Right atrium auricular region (tissue), 2 donors: ENCODE measurements around the gene SIGLEC6. TPM values are rescaled to one million over a fixed set of nuclear protein-coding genes. Genes with fewer than 3 reads are reported as not detected.

Source experiments
- DNase-seq: peaks from one replicate; pipeline ENCODE4 v3.0.0-alpha.2; 2019; ENCODE audit warnings: low spot score
- H3K27ac ChIP-seq, 2 donors: fragments of 200-600 bp; sonication (generic); 1 replicate in 1 of 2; 2 replicates in 1 of 2; pipeline ENCODE4 v1.5.1; 2016 to 2019
- H3K27me3 ChIP-seq, 2 donors: fragments of 200-600 bp; sonication (generic); one replicate each; pipeline versions ENCODE4 v1.5.1 to v1.6.0; 2017 to 2019
- H3K36me3 ChIP-seq: fragments of 200-600 bp; sonication (generic); one replicate; pipeline ENCODE4 v1.5.1; 2016
- H3K4me1 ChIP-seq, 2 donors: fragments of 200-600 bp; sonication (generic); one replicate each; pipeline versions ENCODE4 v1.5.1 to v1.6.0; 2017 to 2019
- H3K4me3 ChIP-seq, 2 donors: fragments of 200-600 bp; sonication (generic); 1 replicate in 1 of 2; 2 replicates in 1 of 2; pipeline ENCODE4 v1.5.1; 2017 to 2019; ENCODE audit warnings: mild to moderate bottlenecking in 1 of 2, moderate library complexity in 1 of 2
- H3K9me3 ChIP-seq, 2 donors: fragments of 200-600 bp; sonication (generic); one replicate each; pipeline ENCODE4 v1.5.1; 2019
- CTCF ChIP-seq, 2 donors: fragments of 200-600 bp; sonication (generic); IDR thresholded peaks; one replicate each; pipeline ENCODE4 v1.5.1; 2019; ENCODE audit warnings: antibody characterized with exemption in 2 of 2
- total RNA-seq, 2 donors: library from RNA; depleted of rRNA; stranded (reverse); fragments of >200 nt; gene quantifications; one replicate each; pipeline ENCODE4 v1.1.0, GENCODE V29; 2016

SIGLEC6 gene
- total RNA-seq, 2 donors from 2014 or later, result 0.16 to 0.44 TPM

GRCh38 chr19:51472607-51473006 is 58.9 kb downstream of the SIGLEC6 start:
- Histone ChIP-seq H3K4me1 (no peaks in the 10 kb centered on the region), H3K36me3 (no peaks in the 10 kb centered on the region), H3K9me3 (no peaks in the 10 kb centered on the region), H3K27me3 (no peaks in the 10 kb centered on the region), H3K27ac (no peak overlapping the region), H3K4me3 (no peak overlapping the region)
- DNase-seq, result no peak
- TF ChIP-seq CTCF (IDR thresholded peaks at IDR 0.05), result no peak

- no peaks in the 10 kb centered on the region for H3K9me3 ChIP-seq
- TF ChIP-seq CTCF (IDR thresholded peaks at IDR 0.05), result no peak
- no peak for DNase-seq
- no peaks in the 10 kb centered on the region for H3K27me3 ChIP-seq
- no peaks in the 10 kb centered on the region for H3K36me3 ChIP-seq
- H3K4me3 ChIP-seq, result no peak overlapping the region
- H3K4me1 ChIP-seq, result no peaks in the 10 kb centered on the region
- H3K27ac ChIP-seq, result no peak overlapping the region
These were observed 59.9 kb downstream of the SIGLEC6 start for GRCh38 chr19:51471527-51471926.

- no peak for TF ChIP-seq CTCF (IDR thresholded peaks at IDR 0.05)
- no peak for DNase-seq
- H3K4me3 ChIP-seq, result no peak overlapping the region
- no peaks in the 10 kb centered on the region for H3K9me3 ChIP-seq
- no peaks in the 10 kb centered on the region for H3K36me3 ChIP-seq
- H3K27ac ChIP-seq, result no peak overlapping the region
- no peaks in the 10 kb centered on the region for H3K4me1 ChIP-seq
- H3K27me3 ChIP-seq, result no peaks in the 10 kb centered on the region
These were observed 60.5 kb downstream of the SIGLEC6 start for GRCh38 chr19:51470966-51471365.

GRCh38 chr19:51469629-51470028 is 61.8 kb downstream of the SIGLEC6 start:
- Histone ChIP-seq H3K4me3 (no peak overlapping the region), H3K27ac (no peak overlapping the region), H3K4me1 (no peaks in the 10 kb centered on the region), H3K36me3 (no peaks in the 10 kb centered on the region), H3K27me3 (no peaks in the 10 kb centered on the region), H3K9me3 (no peaks in the 10 kb centered on the region)
- DNase-seq, result no peak
- no peak for TF ChIP-seq CTCF (IDR thresholded peaks at IDR 0.05)

- no peaks in the 10 kb centered on the region for H3K4me1 ChIP-seq
- no peak for DNase-seq
- H3K27ac ChIP-seq, result no peak overlapping the region
- no peak overlapping the region for H3K4me3 ChIP-seq
- H3K9me3 ChIP-seq, result no peaks in the 10 kb centered on the region
- no peaks in the 10 kb centered on the region for H3K27me3 ChIP-seq
- no peaks in the 10 kb centered on the region for H3K36me3 ChIP-seq
- no peak for TF ChIP-seq CTCF (IDR thresholded peaks at IDR 0.05)
These were observed 62.3 kb downstream of the SIGLEC6 start for GRCh38 chr19:51469162-51469561.

- no peak overlapping the region for H3K27ac ChIP-seq
- H3K36me3 ChIP-seq, result no peaks in the 10 kb centered on the region
- no peak overlapping the region for H3K4me3 ChIP-seq
- no peaks in the 10 kb centered on the region for H3K27me3 ChIP-seq
- no peak for DNase-seq
- no peaks in the 10 kb centered on the region for H3K9me3 ChIP-seq
- TF ChIP-seq CTCF (IDR thresholded peaks at IDR 0.05), result no peak
- H3K4me1 ChIP-seq, result no peaks in the 10 kb centered on the region
These were observed 62.9 kb downstream of the SIGLEC6 start for GRCh38 chr19:51468545-51468920.
